NCI-H1694 treated with DMSO at 0.1 percent for 48 hours (cell line): ENCODE results near the gene FGF11.

Experiments used
- DNase-seq: peaks from one replicate; lab custom pipeline; 2025; lab: John Stamatoyannopoulos, UW

FGF11 gene

GRCh38 chr17:7408252-7408727, 31.0 kb upstream of the FGF11 start:
- no peak for DNase-seq

DNA sequence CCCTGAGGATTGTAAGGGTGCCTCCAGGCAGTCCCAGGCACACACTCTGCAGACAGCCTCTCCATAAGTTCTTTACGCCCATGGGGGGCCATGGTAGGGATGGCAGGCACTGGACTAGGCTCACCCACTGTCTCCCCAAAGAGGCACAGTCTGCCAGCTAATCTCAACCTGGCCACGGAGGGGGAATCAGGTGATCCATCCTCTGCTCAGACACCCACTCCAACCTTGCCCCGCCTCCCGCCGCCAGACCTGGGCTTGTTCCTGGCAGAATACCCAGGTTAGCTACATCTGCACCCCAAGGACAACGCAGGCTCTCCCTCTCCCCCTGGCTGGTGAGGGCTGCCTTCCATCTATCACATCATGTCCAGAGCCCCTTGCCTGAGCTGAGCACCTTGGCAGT, 30.4 kb upstream of the FGF11 start:
- DNase-seq: no peak

DNA sequence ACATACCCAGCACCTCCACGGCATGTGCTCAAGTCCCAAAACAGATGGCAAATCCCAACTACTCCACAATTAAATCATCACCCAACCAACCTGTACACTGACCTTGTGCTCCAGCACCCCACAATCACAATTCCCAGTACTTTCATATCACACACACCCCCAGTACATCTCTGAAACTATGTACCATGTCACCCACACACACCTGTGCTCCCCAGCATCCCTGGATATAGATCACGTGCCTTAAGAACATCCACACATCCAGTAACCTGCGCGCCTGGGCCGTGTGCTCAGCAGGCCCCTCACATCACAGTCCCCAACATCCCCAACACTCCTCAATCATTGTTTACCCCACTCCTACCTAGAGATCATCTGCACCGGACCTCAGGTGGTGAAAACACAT, 29.6 kb upstream of the FGF11 start:
- DNase-seq: no peak

DNA sequence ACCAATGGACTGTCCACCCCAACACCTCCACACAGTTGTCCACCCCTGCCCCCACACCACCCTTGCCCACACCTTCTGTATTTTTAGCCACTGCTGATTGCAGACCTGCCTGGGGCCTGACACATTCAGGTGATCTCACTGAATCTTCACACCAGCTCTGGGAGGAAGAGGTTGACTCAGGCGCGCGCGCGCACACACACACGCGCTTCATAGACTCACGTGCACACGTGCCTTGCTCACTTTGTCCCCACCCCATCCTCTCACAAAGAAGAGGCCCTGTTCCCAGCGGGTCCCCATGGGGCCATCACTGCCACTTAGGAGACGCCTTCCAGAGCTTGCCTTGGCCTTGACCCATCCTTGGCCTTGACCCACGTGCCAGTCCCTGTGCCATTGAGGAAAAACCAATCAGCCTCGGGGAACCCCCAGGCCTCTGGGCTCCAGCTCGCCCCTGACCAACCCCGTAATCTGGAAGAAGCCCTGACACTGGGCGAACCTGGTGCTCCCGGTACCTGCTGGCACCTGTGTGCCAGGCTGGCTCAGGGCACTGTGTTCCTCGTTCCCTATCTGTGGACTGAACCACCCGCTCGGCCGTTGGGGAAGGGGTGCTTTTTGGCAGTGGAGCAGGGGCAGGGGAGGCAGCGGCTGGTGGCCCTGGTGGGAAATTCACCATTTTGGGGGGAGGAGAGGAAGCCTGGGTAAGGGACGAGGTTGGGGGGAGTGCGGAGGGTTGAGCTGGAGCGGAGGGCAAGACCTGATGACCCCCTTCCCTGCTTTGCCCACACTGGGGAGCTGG, 28.5 kb upstream of the FGF11 start:
- DNase-seq: no peak

DNA sequence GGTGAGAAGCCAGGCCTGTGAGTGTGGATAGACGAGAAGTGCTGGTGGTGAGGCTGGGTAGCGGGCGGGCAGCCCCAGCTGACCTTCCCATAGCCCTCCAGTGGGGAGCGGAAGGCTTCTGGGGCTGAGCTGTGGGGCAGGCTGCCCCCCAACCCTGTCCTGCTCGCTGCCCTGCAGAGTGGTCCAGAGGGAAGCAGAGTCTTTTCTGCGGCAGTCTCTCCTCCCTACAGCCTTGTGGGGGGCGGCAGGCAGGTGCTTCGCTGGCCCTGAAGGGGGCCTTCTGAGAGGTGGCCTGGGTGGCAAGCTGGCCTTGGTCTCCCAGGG, 27.9 kb upstream of the FGF11 start:
- no peak for DNase-seq

GRCh38 chr17:7413346-7413985, 25.8 kb upstream of the FGF11 start:
- no peak for DNase-seq

DNA sequence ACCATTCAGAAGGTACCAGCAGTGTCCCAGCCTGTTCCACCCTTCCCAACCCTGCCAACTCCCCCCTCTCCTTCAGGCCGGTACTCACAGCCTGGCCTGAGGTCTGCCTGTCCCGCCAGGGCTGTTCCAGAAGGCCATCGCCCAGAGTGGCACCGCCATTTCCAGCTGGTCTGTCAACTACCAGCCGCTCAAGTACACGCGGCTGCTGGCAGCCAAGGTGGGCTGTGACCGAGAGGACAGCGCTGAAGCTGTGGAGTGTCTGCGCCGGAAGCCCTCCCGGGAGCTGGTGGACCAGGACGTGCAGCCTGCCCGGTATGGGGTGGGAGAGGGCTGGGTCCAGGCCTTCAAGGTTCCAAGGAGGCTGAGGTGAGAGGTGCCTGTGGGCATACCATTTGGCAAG, 24.5 kb upstream of the FGF11 start:
- no peak for DNase-seq

- no peak for DNase-seq
These were observed 23.5 kb upstream of the FGF11 start for GRCh38 chr17:7415784-7416183.

- no peak for DNase-seq
These were observed 23.0 kb upstream of the FGF11 start for GRCh38 chr17:7416323-7416722.

GRCh38 chr17:7417056-7417655, 22.2 kb upstream of the FGF11 start:
- no peak for DNase-seq

DNA sequence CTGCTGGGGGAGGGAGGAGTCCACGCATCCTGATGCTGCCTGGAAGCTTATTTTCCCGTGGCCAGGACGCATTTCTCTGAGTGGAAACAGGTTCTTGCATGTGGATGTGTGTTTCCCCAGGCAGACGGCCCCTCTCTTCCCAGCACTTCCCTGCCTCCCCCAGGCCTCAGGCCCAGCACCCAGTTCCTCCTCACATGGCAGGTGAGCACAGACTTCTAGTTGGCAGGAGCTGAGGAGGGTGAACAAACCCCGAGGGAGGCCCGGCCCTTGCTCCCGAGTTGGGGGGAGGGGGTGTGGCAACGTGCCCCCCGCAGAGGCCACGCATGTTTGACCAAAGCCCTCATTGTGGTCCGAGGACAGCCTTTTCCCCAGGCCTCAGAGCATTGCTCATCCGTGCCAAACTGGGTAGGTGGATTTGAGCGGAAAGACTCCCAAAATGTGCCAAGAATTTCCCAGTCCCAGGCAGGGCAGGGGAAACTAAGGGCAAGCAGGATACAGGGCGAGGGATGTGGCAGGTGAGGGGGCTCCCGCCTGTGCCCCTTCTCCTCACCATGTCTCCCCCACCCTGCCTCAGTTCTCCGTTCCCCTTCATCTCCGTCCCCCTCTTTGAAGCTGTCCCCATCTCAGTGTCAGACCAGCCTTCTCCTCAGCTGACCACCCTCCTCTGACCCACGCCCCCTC, 20.7 kb upstream of the FGF11 start:
- DNase-seq: no peak

DNA sequence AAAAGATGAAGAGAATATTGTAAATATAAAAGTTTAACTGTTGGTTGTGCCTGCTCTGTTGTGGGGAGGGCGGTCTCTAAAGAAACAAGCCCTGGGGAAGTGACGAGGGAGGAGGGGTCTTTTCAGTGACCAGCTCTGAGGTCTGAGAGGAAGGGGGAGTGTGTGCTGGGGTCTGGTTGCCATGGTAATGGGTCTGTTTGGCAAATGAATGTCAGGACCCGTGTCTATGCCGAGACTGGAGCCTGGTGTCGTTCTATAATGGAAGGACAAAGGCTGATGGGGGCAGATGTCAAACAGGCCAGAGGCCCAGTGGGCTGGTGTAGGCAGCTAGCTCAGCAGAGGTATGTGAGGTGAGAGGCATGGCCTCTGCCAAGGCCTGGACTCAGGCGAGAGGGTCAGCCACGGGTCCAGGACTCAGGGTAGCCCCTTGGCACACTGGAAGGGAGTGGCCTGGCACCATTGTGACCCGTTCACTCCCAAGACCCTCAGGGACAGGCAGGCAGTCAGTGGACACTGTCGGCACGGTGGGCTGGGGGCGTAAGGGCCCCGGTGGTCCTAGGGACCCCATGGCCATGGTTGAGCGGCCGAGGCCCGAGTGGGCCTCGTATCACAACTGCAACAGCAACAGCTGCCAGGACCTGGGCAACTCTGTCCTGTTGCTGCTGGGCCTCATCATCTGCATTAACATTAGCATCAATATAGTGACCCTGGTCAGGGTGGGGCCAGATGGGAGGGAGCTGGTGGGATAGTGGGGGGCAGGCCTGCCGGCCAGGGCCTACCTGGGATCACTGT, 19.3 kb upstream of the FGF11 start, which contains the start of gene SPEM1:
SPEM1 (plus strand) TSS at position 506 of the 792 bp plus-strand sequence; CDS start at position 567, 61 bp downstream.
- no peak for DNase-seq

- no peak for DNase-seq
These were observed 18.1 kb upstream of the FGF11 start for GRCh38 chr17:7421186-7421585.

GRCh38 chr17:7423679-7424078, 15.6 kb upstream of the FGF11 start:
- DNase-seq: no peak

DNA sequence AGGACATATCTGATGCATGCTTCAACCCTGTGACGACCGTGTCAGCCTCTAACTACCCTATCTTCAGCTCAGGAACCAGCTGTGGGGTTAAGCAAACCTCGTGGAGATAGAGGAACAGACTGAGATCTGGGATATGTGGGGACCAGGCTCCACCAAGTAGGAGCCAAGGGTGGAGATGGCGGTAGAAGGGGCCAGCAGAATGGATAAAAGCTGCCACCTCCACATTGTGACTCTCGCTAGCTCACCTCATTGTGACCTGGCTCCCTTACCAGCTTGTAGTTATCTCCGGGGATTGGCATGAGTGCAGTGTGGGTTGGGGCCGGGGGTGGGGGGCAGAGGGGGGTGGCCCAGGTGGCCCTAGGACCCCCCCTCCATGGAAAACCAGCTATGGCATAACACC, 14.0 kb upstream of the FGF11 start, which contains the start of gene SPEM2:
SPEM2 (plus strand) TSS at position 301 of the 400 bp plus-strand sequence; CDS start at position 374, 73 bp downstream.
- no peak for DNase-seq

- DNase-seq: no peak
These were observed 13.6 kb upstream of the FGF11 start for GRCh38 chr17:7425756-7426155.

- DNase-seq: no peak
These were observed 13.0 kb upstream of the FGF11 start for GRCh38 chr17:7426203-7426863.

DNA sequence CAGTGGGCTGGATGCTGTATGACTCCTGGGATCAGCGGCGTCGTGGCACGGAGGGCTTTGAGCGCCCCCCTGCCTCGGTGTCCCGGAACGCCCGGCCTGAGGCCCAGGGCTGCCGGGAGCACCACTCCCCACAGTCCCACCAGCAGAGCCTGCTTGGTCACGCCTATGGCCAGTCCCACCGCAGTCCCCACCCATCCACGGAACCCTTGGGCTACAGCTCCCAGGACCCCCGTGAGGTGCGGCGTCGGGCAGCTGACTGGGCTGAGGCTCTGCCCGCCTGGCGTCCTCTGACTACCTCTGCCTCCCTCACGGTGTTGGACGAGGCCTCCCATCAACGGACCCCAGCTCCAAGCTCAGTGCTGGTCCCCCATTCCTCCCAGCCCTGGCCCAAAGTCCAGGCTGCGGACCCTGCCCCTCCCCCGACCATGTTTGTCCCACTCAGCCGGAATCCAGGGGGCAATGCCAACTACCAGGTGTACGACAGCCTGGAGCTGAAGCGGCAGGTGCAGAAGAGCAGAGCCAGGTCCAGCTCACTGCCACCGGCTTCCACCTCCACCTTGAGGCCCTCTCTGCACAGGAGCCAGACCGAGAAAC, 12.3 kb upstream of the FGF11 start:
- no peak for DNase-seq

- no peak for DNase-seq
These were observed 11.8 kb upstream of the FGF11 start for GRCh38 chr17:7427549-7427948.

- DNase-seq: no peak
These were observed 10.8 kb upstream of the FGF11 start, which contains the start of gene SPEM3 for GRCh38 chr17:7428557-7428956. Gene SPEM3, plus strand, starts transcription at chr17:7428857. Its CDS starts 46 bp downstream, at chr17:7428903.

DNA sequence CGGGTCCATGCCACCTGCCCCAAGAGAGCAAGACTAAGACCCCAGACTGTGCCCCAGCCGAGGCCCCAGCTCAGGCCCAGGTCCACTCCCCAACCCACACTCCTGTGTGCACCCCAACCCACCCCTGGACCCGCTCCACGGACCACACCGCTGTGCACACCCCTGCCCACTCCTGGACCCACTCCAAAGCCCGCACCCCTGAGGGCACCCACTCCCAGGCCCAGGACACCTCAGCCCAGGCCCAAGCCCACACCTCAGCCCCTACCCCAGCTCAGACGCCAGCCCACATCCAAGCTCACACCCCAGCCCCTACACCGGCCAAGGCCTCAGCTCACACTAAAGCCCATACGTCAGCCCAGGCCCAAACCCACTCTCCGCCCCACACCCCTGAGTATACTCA, 9.6 kb upstream of the FGF11 start:
- no peak for DNase-seq
